K562 (cell line): Measurements from ENCODE around the gene ALK. TPM values are rescaled to one million over a fixed set of nuclear protein-coding genes. Genes with fewer than 3 reads are reported as not detected.

Experiments used
- ATAC-seq: fragments of 200-7000 bp; cut with Tn5 transposase; 3 replicates; pipeline ENCODE4 v1.9.1; 2020; ENCODE audit warnings: moderate library complexity
- BruUV-seq: library from RNA; stranded (reverse); fragments of 400-500 nt; replicated peaks from 2 replicates; lab custom pipeline; 2021; lab: Mats Ljungman, UMichigan
- CTCF ChIA-PET: fragments of 300-600 bp; formaldehyde crosslinking; extraction: SDS; loops from one replicate; lab custom pipeline; 2021; ENCODE audit warnings: low intra/inter-chr PET ratio; lab: Yijun Ruan, JAX
- POLR2A ChIA-PET: fragments of 300-600, 350-650 bp; sonication (Branson Sonifier 250); formaldehyde crosslinking; extraction: SDS; loops from one replicate; lab custom pipeline; 2021; ENCODE audit warnings: antibody characterized with exemption, inconsistent platforms; lab: Yijun Ruan, JAX
- DNase-seq, 4 experiments: peaks; one replicate each; pipeline versions ENCODE4 v3.0.0 to v3.0.0-alpha.2; 2011 to 2018; ENCODE audit warnings: low spot score in 3 of 4, mixed read lengths in 3 of 4; ENCODE audit errors: extremely low read depth in 1 of 4
- FAIRE-seq: peaks from 2 replicates; lab custom pipeline; 2011; peaks lifted over from hg19 to GRCh38; lab: Jason Lieb, UNC
- H2AFZ ChIP-seq: 2 replicates; pipeline ENCODE4 v1.6.0; 2011; ENCODE audit warnings: low read depth, low read length, control low read depth, inconsistent platforms
- H3K27ac ChIP-seq: fragments of 200-600 bp; 3 replicates; pipeline ENCODE4 v1.8.0; 2011; ENCODE audit warnings: low read depth, mild to moderate bottlenecking, control low read depth, inconsistent platforms, low read length, moderate library complexity, mixed read lengths; ENCODE audit errors: extremely low read depth
- H3K27me3 ChIP-seq, 2 experiments: fragments of 300-600 bp in 1 of 2; 2 replicates in 1 of 2; 3 replicates in 1 of 2; pipeline versions ENCODE4 v1.6.0 to v1.8.0; 2011; ENCODE audit warnings: inconsistent platforms in 2 of 2, low read length in 2 of 2, mild to moderate bottlenecking in 1 of 2, mixed read lengths in 1 of 2, moderate library complexity in 1 of 2; ENCODE audit not compliant: control insufficient read depth in 2 of 2, insufficient read depth in 2 of 2
- H3K36me3 ChIP-seq: fragments of 300-600 bp; 3 replicates; pipeline ENCODE4 v1.8.0; 2011; ENCODE audit warnings: mild to moderate bottlenecking, low read length, inconsistent platforms; ENCODE audit not compliant: control insufficient read depth, insufficient read depth
- H3K4me1 ChIP-seq, 2 experiments: fragments of 200-600 bp in 1 of 2; replicated peaks in 1 of 2; 2 replicates in 1 of 2; 3 replicates in 1 of 2; pipeline versions ENCODE4 v1.5.1 to v1.8.0; 2011; ENCODE audit warnings: inconsistent platforms in 2 of 2, low read length in 2 of 2, mild to moderate bottlenecking in 1 of 2, mixed read lengths in 1 of 2, moderate library complexity in 1 of 2; ENCODE audit not compliant: control insufficient read depth in 2 of 2, insufficient read depth in 2 of 2
- H3K4me2 ChIP-seq: 2 replicates; pipeline ENCODE4 v1.6.1; 2011; ENCODE audit warnings: low read length, control low read depth, inconsistent platforms, mixed read lengths; ENCODE audit not compliant: insufficient read depth
- H3K4me3 ChIP-seq: fragments of 200-600 bp; sonication (generic), shearing (Covaris generic); 2 replicates; pipeline ENCODE4 v1.5.1; 2016; ENCODE audit warnings: control low read depth, inconsistent platforms
- H3K79me2 ChIP-seq: fragments of 200-600 bp; 3 replicates; pipeline ENCODE4 v1.8.0; 2011; ENCODE audit warnings: low read length, inconsistent platforms; ENCODE audit not compliant: control insufficient read depth, insufficient read depth
- H3K9ac ChIP-seq, 2 experiments: 2 replicates each; pipeline versions ENCODE4 v1.6.0 to v1.6.1; 2011; ENCODE audit warnings: low read depth in 2 of 2, low read length in 2 of 2, control low read depth in 1 of 2, inconsistent platforms in 1 of 2, mild to moderate bottlenecking in 1 of 2, mixed read lengths in 1 of 2; ENCODE audit not compliant: insufficient read depth in 1 of 2
- H3K9me1 ChIP-seq: one replicate; pipeline ENCODE4 v1.6.0; 2011; ENCODE audit warnings: inconsistent platforms, mild to moderate bottlenecking, low read length, moderate library complexity; ENCODE audit not compliant: control insufficient read depth, insufficient read depth
- H3K9me3 ChIP-seq: replicated peaks from 2 replicates; pipeline ENCODE4 v1.5.1; 2011; ENCODE audit warnings: low read depth, low read length, inconsistent platforms; ENCODE audit not compliant: control insufficient read depth, insufficient read depth
- H4K20me1 ChIP-seq: replicated peaks from 2 replicates; pipeline ENCODE4 v1.6.1; 2011; ENCODE audit warnings: low read length, inconsistent platforms, mixed read lengths; ENCODE audit not compliant: control insufficient read depth, insufficient read depth
- AFF4 ChIP-seq: sonication (generic); formaldehyde crosslinking; IDR thresholded peaks from 2 replicates; pipeline ENCODE4 v1.8.0; 2023; ENCODE audit warnings: mild to moderate bottlenecking, missing genetic modification reagents
- ARID1B ChIP-seq: fragments of 450-650 bp; IDR thresholded peaks from 2 replicates; pipeline ENCODE4 v1.6.1; 2016; ENCODE audit warnings: antibody characterized with exemption, mild to moderate bottlenecking, inconsistent platforms
- C11orf30 ChIP-seq: fragments of 450-650 bp; IDR thresholded peaks from 2 replicates; pipeline ENCODE4 v1.6.1; 2016; ENCODE audit warnings: low read depth, mild to moderate bottlenecking
- CBFA2T3 ChIP-seq: fragments of 450-650 bp; IDR thresholded peaks from 2 replicates; pipeline ENCODE4 v1.6.1; 2017
- CHD2 ChIP-seq: IDR thresholded peaks from 2 replicates; pipeline ENCODE4 v1.6.1; 2011; ENCODE audit warnings: low read depth, low read length
- ELK1 ChIP-seq: sonication (generic); formaldehyde crosslinking; IDR thresholded peaks from 2 replicates; pipeline ENCODE4 v1.8.1; 2022; ENCODE audit warnings: missing genetic modification reagents
- LEF1 ChIP-seq: fragments of 450-650 bp; IDR thresholded peaks from 2 replicates; pipeline ENCODE4 v1.6.1; 2016; ENCODE audit warnings: mild to moderate bottlenecking
- MCM2 ChIP-seq: fragments of 450-650 bp; IDR thresholded peaks from 2 replicates; pipeline ENCODE4 v1.6.1; 2017; ENCODE audit warnings: low read depth, mild to moderate bottlenecking
- MEF2A ChIP-seq: IDR thresholded peaks from 2 replicates; pipeline ENCODE4 v1.6.1; 2011; ENCODE audit warnings: low read depth, mild to moderate bottlenecking, low read length, moderate library complexity; ENCODE audit not compliant: control insufficient read depth
- NCOA4 ChIP-seq: fragments of 450-650 bp; IDR thresholded peaks from 2 replicates; pipeline ENCODE4 v1.6.1; 2018; ENCODE audit warnings: mild to moderate bottlenecking; ENCODE audit not compliant: partially characterized antibody
- NR0B1 ChIP-seq: fragments of 450-650 bp; IDR thresholded peaks from one replicate; pipeline ENCODE4 v1.6.1; 2018; ENCODE audit warnings: mild to moderate bottlenecking, moderate library complexity; ENCODE audit not compliant: partially characterized antibody
- ZC3H4 ChIP-seq: sonication (generic); formaldehyde crosslinking; IDR thresholded peaks from 2 replicates; pipeline ENCODE4 v1.9.0; 2021; ENCODE audit warnings: missing genetic modification reagents, borderline replicate concordance
- ZNF133 ChIP-seq: fragments of 250-450 bp; sonication (Bioruptor Pico); IDR thresholded peaks from 2 replicates; pipeline ENCODE4 v1.4.0; 2020; ENCODE audit warnings: mild to moderate bottlenecking
- ZNF184 ChIP-seq: sonication (generic); formaldehyde crosslinking; IDR thresholded peaks from 2 replicates; pipeline ENCODE4 v1.5.0; 2020; ENCODE audit warnings: missing genetic modification reagents
- ZNF507 ChIP-seq: conservative IDR thresholded peaks from 2 replicates; pipeline ENCODE4 v1.6.1; 2017; ENCODE audit warnings: missing genetic modification characterization, missing compliant biosample characterization
- WGBS: fragments of 100-300 bp; shearing (Covaris generic); methylation state at CpG from one replicate; pipeline ENCODE4 v1.1.6; 2016; ENCODE audit warnings: low coverage, mixed read lengths; ENCODE audit not compliant: insufficient coverage; ENCODE audit errors: missing lambda C conversion rate; 5-methylcytosine and 5-hydroxymethylcytosine counted together
- in situ Hi-C: fragments of 300-500 bp; cut with MboI; formaldehyde crosslinking; loops from 4 replicates; pipeline ENCODE4 v1.15.0; 2018; ENCODE audit warnings: inconsistent platforms, mixed read lengths
- intact Hi-C: fragments of 100-400 bp; cut with micrococcal nuclease; formaldehyde crosslinking; loops from 2 replicates; pipeline ENCODE4 v1.14.2; 2022
- polyA plus RNA-seq, 8 experiments: library from polyadenylated mRNA; depleted of rRNA in 4 of 8; stranded (reverse) in 5 of 8; unstranded in 3 of 8; fragments of >200 nt; fragmentation: Nextera tagmentation in 2 of 8; fragmentation: Illumina TruSeq in 1 of 8; extraction: Ambion mirVana in 2 of 8; extraction: Trizol in 1 of 8; gene quantifications; 2 replicates each; pipeline versions ENCODE4 v1.2.1 to v1.2.3, GENCODE V29; 2011 to 2014; ENCODE audit warnings: inconsistent platforms in 1 of 8, missing spikeins in 1 of 8
- total RNA-seq, 7 experiments: library from RNA; depleted of rRNA in 6 of 7; stranded (reverse); fragments of >200 nt in 6 of 7; fragmentation: Illumina TruSeq in 2 of 7; extraction: Trizol in 2 of 7; gene quantifications; 2 replicates each; pipeline versions ENCODE4 v1.2.1 to v1.2.3, GENCODE V29; 2011 to 2021; ENCODE audit warnings: low replicate concordance in 1 of 7

The ALK gene
- total and polyA plus RNA-seq, 9 of the 15 experiments (the other 6 are each of a cell fraction or from before 2014, with no cell fraction given), result not detected

- intact Hi-C loops, result no loop called here
- Histone ChIP-seq H4K20me1 (no peaks in the 10 kb centered on the region), H3K36me3 (no peaks in the 10 kb centered on the region), H3K4me1 (no peaks in the 10 kb centered on the region), H3K4me2 (no peak overlapping the region), H3K4me3 (no peak overlapping the region), H3K27me3 (peaks cover 0 to 19% of the 10 kb centered on the region in 2 experiments; a peak in 2 of 5 replicates), H3K9me3 (no peaks in the 10 kb centered on the region), H2AFZ (no peak overlapping the region), H3K79me2 (no peaks in the 10 kb centered on the region), H3K9ac (no peak overlapping the region), H3K9me1 (no peaks in the 10 kb centered on the region), H3K27ac (no peak overlapping the region)
- TF ChIP-seq ZNF184 (CRISPR knock-in tag), result no peak
- TF ChIP-seq ELK1 (CRISPR knock-in tag), result no peak
- no peak for TF ChIP-seq ZNF507
- TF ChIP-seq MEF2A, result no peak
- TF ChIP-seq C11orf30, result no peak
- no peak for TF ChIP-seq MCM2
- no peak for TF ChIP-seq NR0B1
- TF ChIP-seq CBFA2T3, result no peak
- no peak for TF ChIP-seq ZC3H4 (CRISPR knock-in tag)
- TF ChIP-seq ZNF133 (CRISPR knock-in tag), result no peak
- no peak for TF ChIP-seq NCOA4
- no peak for TF ChIP-seq CHD2
- no peak for TF ChIP-seq ARID1B
- no peak for TF ChIP-seq LEF1
- TF ChIP-seq AFF4, result no peak
- whole genome bisulfite sequencing, result 0% methylated on average over 5 of the region's 5 CpGs
- ChIA-PET CTCF (no interaction called here), POLR2A (no interaction called here)
- DNase-seq, result no peak
- ATAC-seq, result no peak
- no peak for FAIRE-seq
- BruUV-seq, result no TSS peak
- in situ Hi-C loops, result no loop called here
Measured at GRCh38 chr2:29263886-29264285, 657.5 kb downstream of the ALK start.
